TTC549 (cell line): ENCODE data around the gene NR3C2.

Experiments
- FAIRE-seq: peaks from 2 replicates; lab custom pipeline; 2012; peaks lifted over from hg19 to GRCh38; lab: Jason Lieb, UNC

The NR3C2 gene

GRCh38 chr4:148441986-148442831, at the start of gene NR3C2:
NR3C2 (minus strand) TSS chr4:148442414.
- peak; percentile 22 for FAIRE-seq

- no peak for FAIRE-seq
These were observed 45.0 kb upstream of the NR3C2 start for GRCh38 chr4:148487181-148487580.

- no peak for FAIRE-seq
These were observed 39.4 kb upstream of the NR3C2 start for GRCh38 chr4:148481636-148482035.

GRCh38 chr4:148477276-148477675, 35.1 kb upstream of the NR3C2 start:
- no peak for FAIRE-seq

GRCh38 chr4:148469938-148470337, 27.7 kb upstream of the NR3C2 start:
- FAIRE-seq = no peak

- FAIRE-seq = no peak
These were observed 12.6 kb upstream of the NR3C2 start for GRCh38 chr4:148454835-148455234.

GRCh38 chr4:148453833-148454232, 11.6 kb upstream of the NR3C2 start:
- FAIRE-seq = no peak

GRCh38 chr4:148452970-148453369, 10.8 kb upstream of the NR3C2 start:
- no peak for FAIRE-seq

GRCh38 chr4:148449921-148450320, 7.7 kb upstream of the NR3C2 start:
- no peak for FAIRE-seq

GRCh38 chr4:148448141-148448540, 5.9 kb upstream of the NR3C2 start:
- no peak for FAIRE-seq

- FAIRE-seq = no peak
These were observed 5.5 kb upstream of the NR3C2 start for GRCh38 chr4:148447681-148448080.

- no peak for FAIRE-seq
These were observed 3.7 kb upstream of the NR3C2 start for GRCh38 chr4:148445860-148446330.

- no peak for FAIRE-seq
These were observed 3.1 kb upstream of the NR3C2 start for GRCh38 chr4:148445071-148445859.

GRCh38 chr4:148444296-148445070, 2.3 kb upstream of the NR3C2 start:
- FAIRE-seq = no peak

GRCh38 chr4:148443512-148444295, 1.5 kb upstream of the NR3C2 start:
- no peak for FAIRE-seq

- FAIRE-seq = no peak
These were observed 758 bp upstream of the NR3C2 start for GRCh38 chr4:148442832-148443511.

GRCh38 chr4:148441624-148441985, 609 bp downstream of the NR3C2 start:
- FAIRE-seq = no peak

- FAIRE-seq = no peak
These were observed 4.2 kb downstream of the NR3C2 start for GRCh38 chr4:148438047-148438446.

- FAIRE-seq = no peak
These were observed 4.8 kb downstream of the NR3C2 start for GRCh38 chr4:148437439-148437838.

- no peak for FAIRE-seq
These were observed 5.7 kb downstream of the NR3C2 start for GRCh38 chr4:148436512-148436911.
